Mesothelial cell of epicardium (in vitro differentiated cells): Measurements from ENCODE around the gene KIAA1191. TPM values are rescaled to one million over a fixed set of nuclear protein-coding genes. Genes with fewer than 3 reads are reported as not detected.

Experiments
- DNase-seq, 2 experiments: peaks; one replicate each; pipeline ENCODE4 v3.0.0; 2021; ENCODE audit warnings: low spot score in 2 of 2; ENCODE audit not compliant: unreplicated experiment in 2 of 2
- H3K27ac Mint-ChIP-seq: 2 replicates; pipeline ENCODE4 v1.8.0; 2021; ENCODE audit warnings: mixed read lengths
- H3K27me3 Mint-ChIP-seq: 2 replicates; pipeline ENCODE4 v1.8.0; 2021; ENCODE audit warnings: low read depth, mixed read lengths
- H3K36me3 Mint-ChIP-seq: 2 replicates; pipeline ENCODE4 v1.8.0; 2021; ENCODE audit warnings: mixed read lengths
- H3K4me1 Mint-ChIP-seq: 2 replicates; pipeline ENCODE4 v1.8.0; 2021; ENCODE audit warnings: mixed read lengths
- H3K4me3 Mint-ChIP-seq: 2 replicates; pipeline ENCODE4 v1.8.0; 2021; ENCODE audit warnings: mild to moderate bottlenecking, moderate library complexity, mixed read lengths
- H3K9me3 Mint-ChIP-seq: 2 replicates; pipeline ENCODE4 v1.8.0; 2021; ENCODE audit warnings: mixed read lengths
- CTCF ChIP-seq: fragments of 200-600 bp; sonication (generic); IDR thresholded peaks from one replicate; pipeline ENCODE4 v1.5.0; 2021; ENCODE audit warnings: antibody characterized with exemption; ENCODE audit not compliant: unreplicated experiment
- total RNA-seq: library from RNA; stranded (reverse); gene quantifications from 3 replicates; pipeline ENCODE4 v1.2.1, GENCODE V29; 2021

Gene KIAA1191
- total RNA-seq, 1 donor from 2014 or later = 91.3 TPM

DNA sequence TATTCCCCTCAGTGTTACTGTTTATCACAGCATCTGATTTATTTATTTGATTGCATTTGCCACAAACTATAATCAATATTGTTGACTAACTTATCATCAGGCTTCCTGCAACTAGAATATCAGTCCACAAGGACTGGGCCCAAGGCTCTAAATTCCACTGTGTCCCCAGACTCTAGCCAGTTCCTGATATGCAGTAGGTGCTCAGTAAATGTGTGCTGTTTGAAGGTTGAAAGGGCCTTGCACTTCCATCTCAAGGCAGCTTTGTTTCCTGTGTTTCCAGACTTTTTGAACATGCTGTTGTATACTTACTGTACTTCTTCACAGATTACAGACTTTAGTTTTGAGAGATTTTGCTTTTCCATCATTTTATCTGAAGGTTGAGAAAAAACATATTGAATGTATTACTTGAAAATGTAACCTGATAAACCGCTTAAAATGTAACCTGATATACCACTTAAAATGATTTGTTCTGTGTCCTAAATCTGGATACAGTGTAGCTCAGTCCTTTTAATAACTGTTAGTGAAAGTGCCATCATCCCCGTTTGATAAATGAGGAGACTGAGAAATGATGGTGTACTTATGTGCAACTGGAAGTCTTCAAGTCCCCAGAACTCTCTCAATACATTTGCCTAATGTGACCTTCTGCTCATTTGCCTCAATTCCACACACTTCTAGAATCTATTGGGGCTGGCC, 18.7 kb downstream of the KIAA1191 start:
- no peak for DNase-seq
- H3K9me3 Mint-ChIP-seq = no peaks in the 10 kb centered on the region
- TF ChIP-seq CTCF = no peak
- H3K27me3 Mint-ChIP-seq = no peaks in the 10 kb centered on the region
- H3K27ac Mint-ChIP-seq = no peak overlapping the region
- peaks cover 43% of the 10 kb centered on the region for H3K36me3 Mint-ChIP-seq
- H3K4me1 Mint-ChIP-seq = no peaks in the 10 kb centered on the region
- H3K4me3 Mint-ChIP-seq = no peak overlapping the region

DNA sequence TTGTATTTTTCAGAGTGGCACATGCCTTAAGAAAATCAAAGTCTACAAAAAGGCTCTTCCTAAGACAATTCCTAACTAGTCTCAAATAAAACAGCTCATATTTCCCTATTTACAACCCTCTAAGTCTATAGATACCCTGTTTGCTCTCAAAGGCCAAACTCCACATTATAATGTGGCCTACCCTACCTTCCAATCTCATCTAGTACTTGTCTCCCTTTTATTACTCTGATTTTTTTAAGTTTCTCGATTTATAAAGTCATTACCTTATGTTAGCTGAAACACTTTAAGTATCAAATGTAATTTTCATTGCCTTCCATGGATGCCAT, 19.4 kb downstream of the KIAA1191 start:
- H3K27me3 Mint-ChIP-seq = no peaks in the 10 kb centered on the region
- H3K36me3 Mint-ChIP-seq = peaks cover 42% of the 10 kb centered on the region
- no peak for TF ChIP-seq CTCF
- no peak overlapping the region for H3K27ac Mint-ChIP-seq
- H3K4me1 Mint-ChIP-seq = no peaks in the 10 kb centered on the region
- H3K4me3 Mint-ChIP-seq = no peak overlapping the region
- no peak for DNase-seq
- no peaks in the 10 kb centered on the region for H3K9me3 Mint-ChIP-seq

GRCh38 chr5:176341325-176342157, 20.0 kb downstream of the KIAA1191 start:
- no peaks in the 10 kb centered on the region for H3K27me3 Mint-ChIP-seq
- peaks cover 46% of the 10 kb centered on the region for H3K36me3 Mint-ChIP-seq
- no peak for TF ChIP-seq CTCF
- H3K4me3 Mint-ChIP-seq = no peak overlapping the region
- H3K27ac Mint-ChIP-seq = no peak overlapping the region
- no peaks in the 10 kb centered on the region for H3K4me1 Mint-ChIP-seq
- DNase-seq = no peak
- no peaks in the 10 kb centered on the region for H3K9me3 Mint-ChIP-seq

DNA sequence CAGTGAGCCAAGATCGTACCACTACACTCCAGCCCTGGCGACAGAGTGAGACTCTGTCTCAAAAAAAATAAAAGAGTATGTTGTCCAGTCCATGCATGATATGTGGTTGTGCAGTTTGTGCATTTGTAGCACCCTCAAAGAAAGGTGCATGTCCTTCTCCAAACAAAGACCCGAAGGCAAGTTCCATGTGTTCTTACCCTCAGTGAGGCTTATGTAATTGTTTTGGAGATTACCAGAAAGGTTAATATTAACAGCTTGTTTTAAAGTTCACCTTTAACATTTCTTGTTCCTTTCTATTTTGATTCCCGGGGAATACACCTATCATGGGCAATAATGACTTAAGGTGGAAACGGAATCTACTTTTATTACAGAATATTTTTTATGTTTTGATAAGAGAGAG, 22.3 kb downstream of the KIAA1191 start:
- no peak overlapping the region for H3K4me3 Mint-ChIP-seq
- H3K9me3 Mint-ChIP-seq = peaks cover 4% of the 10 kb centered on the region
- no peak overlapping the region for H3K27ac Mint-ChIP-seq
- peaks cover 43% of the 10 kb centered on the region for H3K36me3 Mint-ChIP-seq
- no peaks in the 10 kb centered on the region for H3K4me1 Mint-ChIP-seq
- no peak for TF ChIP-seq CTCF
- no peak for DNase-seq
- H3K27me3 Mint-ChIP-seq = no peaks in the 10 kb centered on the region

GRCh38 chr5:176337913-176338312, 23.7 kb downstream of the KIAA1191 start:
- no peaks in the 10 kb centered on the region for H3K27me3 Mint-ChIP-seq
- no peak overlapping the region for H3K27ac Mint-ChIP-seq
- H3K4me3 Mint-ChIP-seq = no peak overlapping the region
- no peaks in the 10 kb centered on the region for H3K4me1 Mint-ChIP-seq
- peaks cover 12% of the 10 kb centered on the region for H3K9me3 Mint-ChIP-seq
- no peak for TF ChIP-seq CTCF
- no peak for DNase-seq
- H3K36me3 Mint-ChIP-seq = peaks cover 48% of the 10 kb centered on the region
